ENCODE data around the gene RANBP2.

The RANBP2 gene

GRCh38 chr2:108820482-108820881 is 101.2 kb downstream of the RANBP2 start:
- ATAC-seq = no peak

GRCh38 chr2:108823286-108823685 is 104.0 kb downstream of the RANBP2 start:
- TF ChIP-seq TSHZ2 (CRISPR knock-in tag; IDR thresholded peaks at IDR 0.05) (no peak), ESRRG (CRISPR knock-in tag; IDR thresholded peaks at IDR 0.05) (no peak), ISL1 (CRISPR knock-in tag; IDR thresholded peaks at IDR 0.05) (no peak), CREB5 (CRISPR knock-in tag; IDR thresholded peaks at IDR 0.05; ENCODE audit: low read depth) (no peak), POU6F1 (CRISPR knock-in tag; IDR thresholded peaks at IDR 0.05; ENCODE audit: borderline replicate concordance, low read depth) (no peak), TOX (CRISPR knock-in tag; IDR thresholded peaks at IDR 0.05; ENCODE audit: borderline replicate concordance) (no peak), ZNF565 (CRISPR knock-in tag; conservative IDR thresholded peaks at IDR 0.05; ENCODE audit: low read depth) (no peak), CSRNP3 (CRISPR knock-in tag; IDR thresholded peaks at IDR 0.05) (no peak), SNAI2 (CRISPR knock-in tag; IDR thresholded peaks at IDR 0.05) (no peak), ZNF70 (CRISPR knock-in tag; IDR thresholded peaks at IDR 0.05) (no peak), ZFP3 (CRISPR knock-in tag; IDR thresholded peaks at IDR 0.05) (no peak), BACH2 (CRISPR knock-in tag; IDR thresholded peaks at IDR 0.05; ENCODE audit: borderline replicate concordance) (no peak), ZNF8 (CRISPR knock-in tag; IDR thresholded peaks at IDR 0.05) (no peak), ZFP30 (CRISPR knock-in tag; IDR thresholded peaks at IDR 0.05) (no peak), CSDC2 (CRISPR knock-in tag; IDR thresholded peaks at IDR 0.05) (no peak)
- ATAC-seq = no peak

More at GRCh38 chr2:108820482-108820881, 101.2 kb downstream of the RANBP2 start:
- TF ChIP-seq TSHZ2 (CRISPR knock-in tag; IDR thresholded peaks at IDR 0.05) (no peak), CSRNP3 (CRISPR knock-in tag; IDR thresholded peaks at IDR 0.05) (no peak), BACH2 (CRISPR knock-in tag; IDR thresholded peaks at IDR 0.05; ENCODE audit: borderline replicate concordance) (no peak), CSDC2 (CRISPR knock-in tag; IDR thresholded peaks at IDR 0.05) (no peak), SNAI2 (CRISPR knock-in tag; IDR thresholded peaks at IDR 0.05) (no peak), RARB (CRISPR knock-in tag; IDR thresholded peaks at IDR 0.05) (no peak), ZC3H10 (CRISPR knock-in tag; IDR thresholded peaks at IDR 0.05) (no peak), ZFP30 (CRISPR knock-in tag; IDR thresholded peaks at IDR 0.05) (no peak), OSR1 (CRISPR knock-in tag; IDR thresholded peaks at IDR 0.05) (no peak), ARNTL (CRISPR knock-in tag; IDR thresholded peaks at IDR 0.05; ENCODE audit: borderline replicate concordance, low read depth) (no peak), CREB5 (CRISPR knock-in tag; IDR thresholded peaks at IDR 0.05; ENCODE audit: low read depth) (no peak)

Data from SK-N-SH treated with all-trans-retinoic acid at 6 μM for 48 hours (cell line).